HL-60 (cell line): ENCODE data around the gene AP2A1.

Experiments used
- CTCF ChIP-seq: IDR thresholded peaks from one replicate; pipeline ENCODE4 v1.5.1; 2011; ENCODE audit warnings: low read length, control low read depth, inconsistent platforms; ENCODE audit not compliant: insufficient read depth
- GABPA ChIP-seq: IDR thresholded peaks from 2 replicates; pipeline ENCODE4 v1.6.1; 2012; ENCODE audit warnings: low read depth
- POLR2AphosphoS5 ChIP-seq: IDR thresholded peaks from 2 replicates; pipeline ENCODE4 v1.6.1; 2012; ENCODE audit warnings: low read depth
- TF ChIP-seq, protein P1 (sequence below): IDR thresholded peaks from 2 replicates; pipeline ENCODE4 v1.6.1; 2012; ENCODE audit warnings: low read depth; ENCODE audit not compliant: insufficient replicate concordance

GRCh38 chr19:49812997-49813861, 46.4 kb downstream of the AP2A1 start, which contains the start of gene FUZ:
- no peak for TF ChIP-seq CTCF
- TF ChIP-seq POLR2AphosphoS5: peak; percentile 35; the same call in 1 of the 2 replicates
- TF ChIP-seq GABPA: peak; percentile 88
- TF ChIP-seq, protein P1, sequence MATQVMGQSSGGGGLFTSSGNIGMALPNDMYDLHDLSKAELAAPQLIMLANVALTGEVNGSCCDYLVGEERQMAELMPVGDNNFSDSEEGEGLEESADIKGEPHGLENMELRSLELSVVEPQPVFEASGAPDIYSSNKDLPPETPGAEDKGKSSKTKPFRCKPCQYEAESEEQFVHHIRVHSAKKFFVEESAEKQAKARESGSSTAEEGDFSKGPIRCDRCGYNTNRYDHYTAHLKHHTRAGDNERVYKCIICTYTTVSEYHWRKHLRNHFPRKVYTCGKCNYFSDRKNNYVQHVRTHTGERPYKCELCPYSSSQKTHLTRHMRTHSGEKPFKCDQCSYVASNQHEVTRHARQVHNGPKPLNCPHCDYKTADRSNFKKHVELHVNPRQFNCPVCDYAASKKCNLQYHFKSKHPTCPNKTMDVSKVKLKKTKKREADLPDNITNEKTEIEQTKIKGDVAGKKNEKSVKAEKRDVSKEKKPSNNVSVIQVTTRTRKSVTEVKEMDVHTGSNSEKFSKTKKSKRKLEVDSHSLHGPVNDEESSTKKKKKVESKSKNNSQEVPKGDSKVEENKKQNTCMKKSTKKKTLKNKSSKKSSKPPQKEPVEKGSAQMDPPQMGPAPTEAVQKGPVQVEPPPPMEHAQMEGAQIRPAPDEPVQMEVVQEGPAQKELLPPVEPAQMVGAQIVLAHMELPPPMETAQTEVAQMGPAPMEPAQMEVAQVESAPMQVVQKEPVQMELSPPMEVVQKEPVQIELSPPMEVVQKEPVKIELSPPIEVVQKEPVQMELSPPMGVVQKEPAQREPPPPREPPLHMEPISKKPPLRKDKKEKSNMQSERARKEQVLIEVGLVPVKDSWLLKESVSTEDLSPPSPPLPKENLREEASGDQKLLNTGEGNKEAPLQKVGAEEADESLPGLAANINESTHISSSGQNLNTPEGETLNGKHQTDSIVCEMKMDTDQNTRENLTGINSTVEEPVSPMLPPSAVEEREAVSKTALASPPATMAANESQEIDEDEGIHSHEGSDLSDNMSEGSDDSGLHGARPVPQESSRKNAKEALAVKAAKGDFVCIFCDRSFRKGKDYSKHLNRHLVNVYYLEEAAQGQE: no peak
